IMR-90 (cell line): ENCODE data around the gene CASK. TPM values are rescaled to one million over a fixed set of nuclear protein-coding genes. Genes with fewer than 3 reads are reported as not detected.

Source experiments
- ATAC-seq: fragments of 200-7000 bp; cut with Tn5 transposase; 2 replicates; pipeline ENCODE4 v1.9.1; 2020; ENCODE audit warnings: low read depth, mild to moderate bottlenecking, moderate library complexity
- BruUV-seq: library from RNA; stranded (reverse); fragments of 400-500 nt; replicated peaks from 2 replicates; lab custom pipeline; 2021; lab: Mats Ljungman, UMichigan
- CTCF ChIA-PET: fragments of 300-600 bp; formaldehyde crosslinking; extraction: SDS; loops from one replicate; lab custom pipeline; 2021; ENCODE audit warnings: antibody characterized with exemption; lab: Yijun Ruan, JAX
- POLR2A ChIA-PET: fragments of 300-600 bp; sonication (Branson Sonifier 250); formaldehyde crosslinking; loops from one replicate; lab custom pipeline; 2022; ENCODE audit warnings: antibody characterized with exemption; ENCODE audit not compliant: unreplicated experiment; lab: Charles Lee
- DNase-seq: peaks from one replicate; pipeline ENCODE4 v3.0.0; 2013
- H2AFZ ChIP-seq: replicated peaks from 2 replicates; pipeline ENCODE3; 2013; ENCODE audit warnings: low read length, mild to moderate bottlenecking; ENCODE audit not compliant: poor library complexity
- H2AK5ac ChIP-seq: 2 replicates; pipeline ENCODE4 v1.6.1; 2013; ENCODE audit warnings: low read depth, low read length, inconsistent platforms
- H2AK9ac ChIP-seq: replicated peaks from 2 replicates; pipeline ENCODE3; 2013; ENCODE audit warnings: mild to moderate bottlenecking, low read depth, low read length, moderate library complexity; ENCODE audit not compliant: poor library complexity
- H2BK120ac ChIP-seq: 2 replicates; pipeline ENCODE4 v1.6.1; 2013; ENCODE audit warnings: low read depth, low read length, inconsistent platforms
- H2BK15ac ChIP-seq: 3 replicates; pipeline ENCODE4 v1.6.1; 2013; ENCODE audit warnings: low read depth, low read length, inconsistent platforms
- H2BK20ac ChIP-seq: 2 replicates; pipeline ENCODE4 v1.6.1; 2013; ENCODE audit warnings: low read depth, mild to moderate bottlenecking, inconsistent platforms, low read length, moderate library complexity
- H2BK5ac ChIP-seq: 2 replicates; pipeline ENCODE4 v1.6.1; 2013; ENCODE audit warnings: mild to moderate bottlenecking, low read depth, low read length, inconsistent platforms; ENCODE audit not compliant: poor library complexity, severe bottlenecking
- H3K14ac ChIP-seq: replicated peaks from 2 replicates; pipeline ENCODE4 v1.6.1; 2013; ENCODE audit warnings: low read depth, low read length, inconsistent platforms
- H3K18ac ChIP-seq: 2 replicates; pipeline ENCODE4 v1.6.1; 2013; ENCODE audit warnings: low read depth, low read length, control low read depth
- H3K23ac ChIP-seq: 2 replicates; pipeline ENCODE4 v1.6.1; 2013; ENCODE audit warnings: low read depth, low read length, inconsistent platforms
- H3K27ac ChIP-seq: 2 replicates; pipeline ENCODE4 v1.5.1; 2013; ENCODE audit warnings: mild to moderate bottlenecking, control low read depth, low read length; ENCODE audit not compliant: insufficient read depth
- H3K27me3 ChIP-seq: 2 replicates; pipeline ENCODE4 v1.6.1; 2013; ENCODE audit warnings: low read length; ENCODE audit not compliant: control insufficient read depth, insufficient read depth
- H3K36me3 ChIP-seq: 2 replicates; pipeline ENCODE4 v1.6.1; 2013; ENCODE audit warnings: low read length, mixed read lengths; ENCODE audit not compliant: control insufficient read depth, insufficient read depth
- H3K4ac ChIP-seq: 2 replicates; pipeline ENCODE4 v1.6.1; 2013; ENCODE audit warnings: low read depth, low read length, inconsistent platforms
- H3K4me1 ChIP-seq: 2 replicates; pipeline ENCODE4 v1.6.1; 2013; ENCODE audit warnings: low read length, mixed read lengths; ENCODE audit not compliant: control insufficient read depth, insufficient read depth
- H3K4me2 ChIP-seq: 2 replicates; pipeline ENCODE4 v1.6.1; 2013; ENCODE audit warnings: low read depth, mild to moderate bottlenecking, control low read depth, low read length, moderate library complexity
- H3K4me3 ChIP-seq: 2 replicates; pipeline ENCODE4 v1.5.1; 2013; ENCODE audit warnings: low read depth, mild to moderate bottlenecking, control low read depth, low read length, moderate library complexity; ENCODE audit not compliant: insufficient read depth
- H3K56ac ChIP-seq: 2 replicates; pipeline ENCODE4 v1.6.1; 2013; ENCODE audit warnings: low read length, inconsistent platforms; ENCODE audit not compliant: insufficient read depth; ENCODE audit errors: extremely low read depth
- H3K79me1 ChIP-seq, 2 experiments: 2 replicates each; pipeline ENCODE4 v1.6.1; 2013; ENCODE audit warnings: low read length in 2 of 2, inconsistent platforms in 1 of 2, low read depth in 1 of 2
- H3K9ac ChIP-seq: 2 replicates; pipeline ENCODE4 v1.6.1; 2013; ENCODE audit warnings: low read depth, low read length, control low read depth
- H3K9me1 ChIP-seq: 2 replicates; pipeline ENCODE4 v1.6.1; 2013; ENCODE audit warnings: low read length, inconsistent platforms; ENCODE audit not compliant: insufficient read depth
- H3K9me3 ChIP-seq: 2 replicates; pipeline ENCODE4 v1.6.1; 2013; ENCODE audit warnings: low read length; ENCODE audit not compliant: control insufficient read depth, insufficient read depth
- H4K20me1 ChIP-seq: 2 replicates; pipeline ENCODE4 v1.6.1; 2013; ENCODE audit warnings: low read length, inconsistent platforms; ENCODE audit not compliant: insufficient read depth
- H4K5ac ChIP-seq: 2 replicates; pipeline ENCODE4 v1.6.1; 2013; ENCODE audit warnings: mild to moderate bottlenecking, low read depth, low read length, control low read depth
- H4K8ac ChIP-seq, 2 experiments: 2 replicates each; pipeline ENCODE4 v1.6.1; 2013; ENCODE audit warnings: low read depth in 2 of 2, low read length in 2 of 2, control low read depth in 1 of 2, inconsistent platforms in 1 of 2
- H4K91ac ChIP-seq: 2 replicates; pipeline ENCODE4 v1.6.1; 2013; ENCODE audit warnings: low read depth, low read length, inconsistent platforms; ENCODE audit not compliant: insufficient read depth
- CEBPB ChIP-seq: IDR thresholded peaks from 2 replicates; pipeline ENCODE4 v1.6.1; 2012; ENCODE audit warnings: low read depth, low read length, improper control_type of control experiment
- CHD1 ChIP-seq: IDR thresholded peaks from 2 replicates; pipeline ENCODE4 v1.6.1; 2012; ENCODE audit warnings: low read depth, low read length, improper control_type of control experiment
- CTCF ChIP-seq: conservative IDR thresholded peaks from 2 replicates; pipeline ENCODE4 v1.5.1; 2012; ENCODE audit warnings: mild to moderate bottlenecking, low read depth, low read length, improper control_type of control experiment
- FOS ChIP-seq: fragments of 150-350 bp; IDR thresholded peaks from 2 replicates; pipeline ENCODE4 v1.6.1; 2016; ENCODE audit warnings: low read depth, low read length
- MAFK ChIP-seq: IDR thresholded peaks from 2 replicates; pipeline ENCODE4 v1.6.1; 2012; ENCODE audit warnings: low read depth, low read length, improper control_type of control experiment
- POLR2A ChIP-seq: IDR thresholded peaks from 2 replicates; pipeline ENCODE4 v1.6.1; 2012; ENCODE audit warnings: mild to moderate bottlenecking, low read depth, low read length
- RAD21 ChIP-seq: IDR thresholded peaks from 2 replicates; pipeline ENCODE4 v1.6.1; 2012; ENCODE audit warnings: low read length, improper control_type of control experiment
- RCOR1 ChIP-seq: IDR thresholded peaks from 2 replicates; pipeline ENCODE4 v1.6.1; 2012; ENCODE audit warnings: mild to moderate bottlenecking, low read length, improper control_type of control experiment; ENCODE audit not compliant: insufficient replicate concordance
- WGBS, 2 experiments: methylation state at CpG; one replicate each; pipeline versions ENCODE4 v1.1.5 to v1.1.7; 2013; ENCODE audit warnings: missing lambda C conversion rate in 2 of 2; ENCODE audit not compliant: insufficient read length in 1 of 2; ENCODE audit errors: extremely low coverage in 2 of 2; 5-methylcytosine and 5-hydroxymethylcytosine counted together
- dilution Hi-C: fragments of 300-500 bp; cut with HindIII; formaldehyde crosslinking; loops from one replicate; pipeline ENCODE4 v1.14.3; 2018; ENCODE audit warnings: low sequenced_read_pairs; ENCODE audit not compliant: unreplicated experiment
- in situ Hi-C: fragments of 300-500 bp; cut with MboI; formaldehyde crosslinking; loops from 3 replicates; pipeline ENCODE4 v1.14.3; 2019; ENCODE audit warnings: low sequenced_read_pairs, inconsistent platforms, mixed read lengths
- intact Hi-C: fragments of 100-400 bp; cut with micrococcal nuclease; formaldehyde crosslinking; loops from 2 replicates; pipeline ENCODE4 v1.10.0; 2022
- polyA plus RNA-seq, 3 experiments: library from polyadenylated mRNA; depleted of rRNA; stranded (reverse); fragments of >200 nt; gene quantifications; 2 replicates each; pipeline ENCODE4 v1.2.3, GENCODE V29; 2012; ENCODE audit warnings: low replicate concordance in 1 of 3
- total RNA-seq: library from RNA; depleted of rRNA; stranded (reverse); fragments of >200 nt; gene quantifications from 2 replicates; pipeline ENCODE4 v1.2.3, GENCODE V29; 2012
- TF ChIP-seq, protein P1 (sequence below): fragments of 150-350 bp; IDR thresholded peaks from 2 replicates; pipeline ENCODE4 v1.6.1; 2016; ENCODE audit warnings: low read depth, mild to moderate bottlenecking, low read length, moderate library complexity, borderline replicate concordance
- TF ChIP-seq, protein P2 (sequence below): fragments of 150-350 bp; IDR thresholded peaks from 2 replicates; pipeline ENCODE4 v1.6.1; 2017; ENCODE audit warnings: mild to moderate bottlenecking, antibody characterized with exemption, low read length, low read depth

Gene CASK
- total and polyA plus RNA-seq, 2 of the 4 experiments (the other 2 are of a cell fraction): 9.4 to 17.7 TPM

DNA sequence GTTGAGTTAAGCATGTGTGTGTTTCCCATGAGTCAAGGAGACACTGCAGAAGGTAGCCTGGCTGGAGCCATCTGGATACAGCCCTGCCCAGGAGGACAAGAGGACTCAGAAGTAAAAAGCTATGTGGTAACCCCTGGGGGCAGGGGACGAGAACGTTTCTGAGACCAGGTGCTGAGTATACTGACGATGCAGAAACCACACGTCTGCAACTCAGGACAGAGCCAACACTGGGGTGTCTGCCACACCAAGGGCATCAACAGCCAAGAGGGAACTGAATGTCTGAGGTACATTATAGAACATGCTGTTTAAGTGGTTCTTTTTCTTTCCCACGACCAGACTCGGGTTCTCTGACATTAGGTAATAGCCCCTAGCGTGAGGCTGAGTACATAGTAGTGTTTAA is 328.7 kb downstream of the CASK start:
- no peak overlapping the region for H3K4ac ChIP-seq
- H4K5ac ChIP-seq: no peak overlapping the region
- H4K91ac ChIP-seq: no peak overlapping the region
- H2BK20ac ChIP-seq: no peak overlapping the region
- no peaks in the 10 kb centered on the region for H3K36me3 ChIP-seq
- POLR2A ChIA-PET: interaction anchor here (0.5 kb wide), 1 partner anchor 75 kb away, joined by 3 read pairs; no protein-coding TSS in a partner anchor
- H3K18ac ChIP-seq: no peak overlapping the region
- H3K27ac ChIP-seq: no peak overlapping the region
- H3K79me1 ChIP-seq: no peaks in the 10 kb centered on the region
- no peak overlapping the region for H2AK9ac ChIP-seq
- no peak overlapping the region for H3K4me3 ChIP-seq
- no peak overlapping the region for H2BK15ac ChIP-seq
- WGBS, 2 experiments: 74% methylated on average over 3 of the region's 7 CpGs; no CpG with 5 or more reads in 1 of the 2 experiments
- H2AFZ ChIP-seq: no peak overlapping the region
- dilution Hi-C loops: no loop called here
- no peak overlapping the region for H4K8ac ChIP-seq
- ATAC-seq (no peak), DNase-seq (no peak)
- H2BK120ac ChIP-seq: no peak overlapping the region
- no peak overlapping the region for H2BK5ac ChIP-seq
- H4K20me1 ChIP-seq: no peaks in the 10 kb centered on the region
- BruUV-seq: no TSS peak
- no peaks in the 10 kb centered on the region for H3K9me1 ChIP-seq
- TF ChIP-seq MAFK (no peak), POLR2A (no peak), RCOR1 (no peak), CEBPB (no peak), CTCF (no peak), FOS (no peak), CHD1 (no peak), RAD21 (no peak)
- TF ChIP-seq, protein P1, sequence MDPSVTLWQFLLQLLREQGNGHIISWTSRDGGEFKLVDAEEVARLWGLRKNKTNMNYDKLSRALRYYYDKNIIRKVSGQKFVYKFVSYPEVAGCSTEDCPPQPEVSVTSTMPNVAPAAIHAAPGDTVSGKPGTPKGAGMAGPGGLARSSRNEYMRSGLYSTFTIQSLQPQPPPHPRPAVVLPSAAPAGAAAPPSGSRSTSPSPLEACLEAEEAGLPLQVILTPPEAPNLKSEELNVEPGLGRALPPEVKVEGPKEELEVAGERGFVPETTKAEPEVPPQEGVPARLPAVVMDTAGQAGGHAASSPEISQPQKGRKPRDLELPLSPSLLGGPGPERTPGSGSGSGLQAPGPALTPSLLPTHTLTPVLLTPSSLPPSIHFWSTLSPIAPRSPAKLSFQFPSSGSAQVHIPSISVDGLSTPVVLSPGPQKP: no peak
- TF ChIP-seq, protein P2, sequence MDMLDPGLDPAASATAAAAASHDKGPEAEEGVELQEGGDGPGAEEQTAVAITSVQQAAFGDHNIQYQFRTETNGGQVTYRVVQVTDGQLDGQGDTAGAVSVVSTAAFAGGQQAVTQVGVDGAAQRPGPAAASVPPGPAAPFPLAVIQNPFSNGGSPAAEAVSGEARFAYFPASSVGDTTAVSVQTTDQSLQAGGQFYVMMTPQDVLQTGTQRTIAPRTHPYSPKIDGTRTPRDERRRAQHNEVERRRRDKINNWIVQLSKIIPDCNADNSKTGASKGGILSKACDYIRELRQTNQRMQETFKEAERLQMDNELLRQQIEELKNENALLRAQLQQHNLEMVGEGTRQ: no peak
- intact Hi-C loops: no loop called here
- CTCF ChIA-PET: no interaction called here
- H3K4me2 ChIP-seq: no peak overlapping the region
- no peaks in the 10 kb centered on the region for H3K4me1 ChIP-seq
- no peak overlapping the region for H3K14ac ChIP-seq
- in situ Hi-C loops: no loop called here
- no peak overlapping the region for H3K9ac ChIP-seq
- no peak overlapping the region for H3K56ac ChIP-seq
- no peak overlapping the region for H3K23ac ChIP-seq
- no peak overlapping the region for H2AK5ac ChIP-seq
- peaks cover 4% of the 10 kb centered on the region; the same call in 1 of the 2 replicates for H3K27me3 ChIP-seq
- H3K9me3 ChIP-seq: no peaks in the 10 kb centered on the region
